Calu3 (cell line): ENCODE measurements around the gene FBXW7. TPM values are rescaled to one million over a fixed set of nuclear protein-coding genes. Genes with fewer than 3 reads are reported as not detected.

Experiments
- BruUV-seq: library from RNA; stranded (reverse); fragments of 400-500 nt; replicated peaks from 2 replicates; lab custom pipeline; 2021; lab: Mats Ljungman, UMichigan
- CTCF ChIA-PET: fragments of 300-600 bp; sonication (Branson Sonifier 250); formaldehyde crosslinking; loops from one replicate; lab custom pipeline; 2022; ENCODE audit warnings: antibody characterized with exemption; lab: Charles Lee
- DNase-seq: peaks from one replicate; pipeline ENCODE4 v3.0.0; 2022
- H3K27ac Mint-ChIP-seq: one replicate; pipeline ENCODE4 v1.8.0; 2022; ENCODE audit warnings: mixed read lengths; ENCODE audit not compliant: unreplicated experiment
- H3K27me3 Mint-ChIP-seq: one replicate; pipeline ENCODE4 v1.8.0; 2022; ENCODE audit warnings: mixed read lengths; ENCODE audit not compliant: unreplicated experiment
- H3K36me3 Mint-ChIP-seq: one replicate; pipeline ENCODE4 v1.8.0; 2022; ENCODE audit warnings: mild to moderate bottlenecking, moderate library complexity, mixed read lengths; ENCODE audit not compliant: insufficient read depth, unreplicated experiment
- H3K4me1 Mint-ChIP-seq: one replicate; pipeline ENCODE4 v1.8.0; 2022; ENCODE audit warnings: mild to moderate bottlenecking, low read depth, mixed read lengths; ENCODE audit not compliant: unreplicated experiment
- H3K4me3 Mint-ChIP-seq: one replicate; pipeline ENCODE4 v1.8.0; 2022; ENCODE audit warnings: mild to moderate bottlenecking, low read depth, moderate library complexity, mixed read lengths; ENCODE audit not compliant: unreplicated experiment
- H3K9me3 Mint-ChIP-seq: one replicate; pipeline ENCODE4 v1.8.0; 2022; ENCODE audit warnings: low read depth, mixed read lengths; ENCODE audit not compliant: unreplicated experiment
- CTCF ChIP-seq: fragments of 200-600 bp; IDR thresholded peaks from one replicate; pipeline ENCODE4 v1.8.0; 2022; ENCODE audit warnings: antibody characterized with exemption; ENCODE audit not compliant: unreplicated experiment
- intact Hi-C: fragments of 100-400 bp; cut with micrococcal nuclease; formaldehyde crosslinking; loops from one replicate; pipeline ENCODE4 v1.10.0; 2022; ENCODE audit not compliant: unreplicated experiment
- total RNA-seq: library from RNA; stranded (reverse); gene quantifications from 2 replicates; pipeline ENCODE4 v1.2.3, GENCODE V29; 2022

FBXW7 gene
- total RNA-seq, 1 experiment from 2014 or later, result 38.7 TPM

- CTCF ChIA-PET, result no interaction called here
- Mint-ChIP-seq H3K4me3 (no peak overlapping the region), H3K27me3 (no peaks in the 10 kb centered on the region), H3K27ac (no peak overlapping the region), H3K9me3 (no peaks in the 10 kb centered on the region), H3K36me3 (peaks cover 8% of the 10 kb centered on the region), H3K4me1 (peaks cover 25% of the 10 kb centered on the region)
- BruUV-seq, result no TSS peak
- TF ChIP-seq CTCF, result no peak
- no peak for DNase-seq
- intact Hi-C loops, result loop anchor here (10.0 kb wide), 1 partner anchor 115 kb away; no protein-coding TSS in a partner anchor
These were observed 6.0 kb downstream of the FBXW7 start for GRCh38 chr4:152529880-152530279.

- BruUV-seq, result no TSS peak
These were observed 7.8 kb downstream of the FBXW7 start for GRCh38 chr4:152528060-152528459.

GRCh38 chr4:152525878-152526277 lies 10.0 kb downstream of the FBXW7 start:
- intact Hi-C loops, result no loop called here
- Mint-ChIP-seq H3K27me3 (no peaks in the 10 kb centered on the region), H3K4me1 (peaks cover 19% of the 10 kb centered on the region), H3K27ac (no peak overlapping the region), H3K36me3 (no peaks in the 10 kb centered on the region), H3K9me3 (no peaks in the 10 kb centered on the region), H3K4me3 (no peak overlapping the region)
- CTCF ChIA-PET, result no interaction called here
- no peak for TF ChIP-seq CTCF
- BruUV-seq, result no TSS peak
- DNase-seq, result no peak

More at GRCh38 chr4:152528060-152528459, 7.8 kb downstream of the FBXW7 start:
- H3K27ac Mint-ChIP-seq, result no peak overlapping the region
- no peak for DNase-seq
- CTCF ChIA-PET, result no interaction called here
- intact Hi-C loops, result no loop called here
- H3K27me3 Mint-ChIP-seq, result no peaks in the 10 kb centered on the region
- H3K9me3 Mint-ChIP-seq, result no peaks in the 10 kb centered on the region
- peaks cover 34% of the 10 kb centered on the region for H3K4me1 Mint-ChIP-seq
- H3K36me3 Mint-ChIP-seq, result no peaks in the 10 kb centered on the region
- no peak for TF ChIP-seq CTCF
- H3K4me3 Mint-ChIP-seq, result no peak overlapping the region

GRCh38 chr4:152524427-152524826 lies 11.5 kb downstream of the FBXW7 start:
- Mint-ChIP-seq H3K4me3 (no peak overlapping the region), H3K27ac (peak overlapping the region; percentile 34), H3K9me3 (no peaks in the 10 kb centered on the region), H3K4me1 (peaks cover 19% of the 10 kb centered on the region), H3K36me3 (peaks cover 7% of the 10 kb centered on the region), H3K27me3 (no peaks in the 10 kb centered on the region)
- intact Hi-C loops, result no loop called here
- no TSS peak for BruUV-seq
- DNase-seq, result no peak
- no peak for TF ChIP-seq CTCF
- CTCF ChIA-PET, result no interaction called here
